Head of caudate nucleus (tissue), 42 donors: Measurements from ENCODE around the gene EIF4G1.
"Not testable (repeated sequence)": the region's sequence is repeated elsewhere in the genome, so short reads cannot be mapped to it uniquely, and the experiment has no call there.

Experiments used
- DNase-seq, 42 donors: peaks; one replicate each; pipeline versions ENCODE4 v3.0.0 to v3.0.0-alpha.2; 2020 to 2021; ENCODE audit warnings: mixed read lengths in 7 of 42
- intact Hi-C: fragments of 100-400 bp; cut with DNase I; formaldehyde crosslinking; loops from one replicate; pipeline ENCODE4 v1.15.0; 2022

EIF4G1 gene

DNA sequence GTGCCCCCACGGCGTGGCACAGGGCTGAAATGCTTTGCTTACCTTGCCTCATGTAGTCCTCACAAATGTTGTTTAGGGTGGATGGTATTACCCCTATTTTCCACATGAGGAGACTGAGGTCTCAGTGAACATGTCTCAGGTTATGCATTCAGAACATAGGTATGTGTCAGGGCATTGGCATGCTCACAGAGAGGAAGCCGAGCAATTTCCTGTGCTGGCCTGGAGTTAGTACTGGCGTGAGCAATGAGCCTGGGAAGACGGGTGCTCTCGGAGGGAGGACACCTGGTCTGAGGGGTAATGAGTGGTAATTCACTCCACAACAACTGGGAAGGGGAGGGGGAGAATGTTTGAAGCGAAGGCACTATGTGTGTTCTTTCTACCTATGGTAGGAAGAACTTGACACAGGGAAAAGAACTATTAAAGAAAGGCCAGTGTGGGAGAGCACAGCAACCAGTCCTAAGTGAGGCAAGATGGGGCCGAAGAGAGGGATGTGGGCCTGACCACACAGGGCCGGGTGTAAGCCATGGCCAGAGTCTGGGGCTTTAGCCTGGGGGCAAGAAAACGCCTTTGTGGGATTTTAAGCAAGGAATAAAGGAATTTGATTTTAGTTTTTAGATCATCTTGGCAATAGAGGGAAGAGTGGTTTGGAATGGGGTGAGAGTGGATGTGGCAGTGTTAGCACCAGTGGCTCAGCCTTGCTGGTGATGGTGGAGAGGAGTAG lies 18.1 kb downstream of the EIF4G1 start:
- intact Hi-C loops = no loop called here
- DNase-seq = no peak

DNA sequence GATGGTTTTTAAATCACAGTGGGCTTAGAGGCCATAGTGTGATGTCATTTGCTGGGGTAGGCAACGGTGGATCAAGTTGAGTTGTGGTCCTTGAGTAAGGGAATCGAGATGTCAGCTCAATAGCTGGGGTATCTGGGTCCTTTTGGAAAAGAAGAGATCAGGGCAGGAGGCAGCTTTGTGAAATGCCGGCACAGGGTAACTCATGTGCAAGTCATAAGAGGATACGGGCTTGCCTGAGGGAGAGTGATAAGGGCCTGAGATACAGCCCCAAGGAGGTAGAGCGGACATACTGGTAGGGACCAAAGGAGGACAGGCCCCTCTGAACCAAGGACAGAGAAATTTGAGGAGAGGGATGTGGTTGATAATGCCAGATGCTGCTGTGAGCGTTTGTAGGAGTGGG lies 18.8 kb downstream of the EIF4G1 start:
- intact Hi-C loops = no loop called here
- DNase-seq = no peak

DNA sequence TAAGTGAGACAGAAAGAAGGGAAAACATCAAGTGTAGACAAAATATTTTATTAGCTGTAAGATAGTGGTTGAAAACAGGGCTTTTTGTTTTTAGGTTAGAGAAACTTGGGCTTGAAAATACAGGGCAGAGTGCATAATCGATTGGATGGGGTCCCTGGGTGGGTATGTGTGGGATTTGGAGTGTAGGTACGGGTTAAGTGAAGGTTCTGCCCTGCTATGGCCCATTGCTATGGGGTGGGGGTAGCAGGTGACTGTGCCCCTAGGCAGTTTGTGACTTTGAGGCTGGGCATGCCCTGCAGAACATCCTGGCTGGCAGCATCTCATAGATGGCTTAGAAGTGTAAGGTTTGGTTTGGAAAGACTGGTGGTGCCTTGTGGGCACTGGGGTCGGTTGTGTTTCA lies 19.3 kb downstream of the EIF4G1 start:
- intact Hi-C loops = no loop called here

DNA sequence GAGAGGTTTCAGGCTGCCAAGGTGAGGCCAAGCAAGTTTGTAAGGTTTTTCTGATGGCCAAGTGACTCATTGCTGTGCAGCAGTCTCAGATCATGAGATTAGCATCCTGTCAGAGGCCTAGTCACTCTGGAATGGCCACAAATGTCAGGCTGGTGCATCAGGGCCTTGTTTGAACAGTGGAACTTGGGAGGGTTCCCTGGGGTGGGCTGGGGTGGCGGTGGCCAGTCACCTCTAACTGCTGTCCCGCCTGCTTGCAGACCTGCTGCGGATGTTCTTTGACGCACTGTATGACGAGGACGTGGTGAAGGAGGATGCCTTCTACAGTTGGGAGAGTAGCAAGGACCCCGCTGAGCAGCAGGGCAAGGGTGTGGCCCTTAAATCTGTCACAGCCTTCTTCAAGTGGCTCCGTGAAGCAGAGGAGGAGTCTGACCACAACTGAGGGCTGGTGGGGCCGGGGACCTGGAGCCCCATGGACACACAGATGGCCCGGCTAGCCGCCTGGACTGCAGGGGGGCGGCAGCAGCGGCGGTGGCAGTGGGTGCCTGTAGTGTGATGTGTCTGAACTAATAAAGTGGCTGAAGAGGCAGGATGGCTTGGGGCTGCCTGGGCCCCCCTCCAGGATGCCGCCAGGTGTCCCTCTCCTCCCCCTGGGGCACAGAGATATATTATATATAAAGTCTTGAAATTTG lies 20.2 kb downstream of the EIF4G1 start:
- DNase-seq = no peak

More for the DNA sequence above, 19.3 kb downstream of the EIF4G1 start:
- DNase-seq = no peak

DNA sequence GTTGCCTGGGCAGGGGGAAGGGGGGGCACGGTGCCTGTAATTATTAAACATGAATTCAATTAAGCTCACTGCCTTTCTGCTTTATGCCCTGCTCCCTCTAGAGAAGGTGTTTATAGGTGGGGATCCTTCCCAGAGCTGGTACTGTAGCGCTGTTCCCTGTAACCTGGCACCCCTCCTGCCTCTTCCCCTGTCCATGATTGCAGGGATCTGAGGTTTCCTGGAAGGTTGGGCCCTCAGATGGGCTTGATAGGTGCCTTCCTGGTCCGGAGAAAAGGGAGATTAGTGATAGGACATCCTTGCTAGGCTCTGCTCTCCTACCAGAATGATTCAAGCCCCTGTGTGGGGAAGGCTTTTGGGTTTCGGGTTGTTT lies 20.9 kb downstream of the EIF4G1 start:
- DNase-seq = no peak
- intact Hi-C loops = no loop called here

More for the DNA sequence above, 20.2 kb downstream of the EIF4G1 start:
- intact Hi-C loops = no loop called here

DNA sequence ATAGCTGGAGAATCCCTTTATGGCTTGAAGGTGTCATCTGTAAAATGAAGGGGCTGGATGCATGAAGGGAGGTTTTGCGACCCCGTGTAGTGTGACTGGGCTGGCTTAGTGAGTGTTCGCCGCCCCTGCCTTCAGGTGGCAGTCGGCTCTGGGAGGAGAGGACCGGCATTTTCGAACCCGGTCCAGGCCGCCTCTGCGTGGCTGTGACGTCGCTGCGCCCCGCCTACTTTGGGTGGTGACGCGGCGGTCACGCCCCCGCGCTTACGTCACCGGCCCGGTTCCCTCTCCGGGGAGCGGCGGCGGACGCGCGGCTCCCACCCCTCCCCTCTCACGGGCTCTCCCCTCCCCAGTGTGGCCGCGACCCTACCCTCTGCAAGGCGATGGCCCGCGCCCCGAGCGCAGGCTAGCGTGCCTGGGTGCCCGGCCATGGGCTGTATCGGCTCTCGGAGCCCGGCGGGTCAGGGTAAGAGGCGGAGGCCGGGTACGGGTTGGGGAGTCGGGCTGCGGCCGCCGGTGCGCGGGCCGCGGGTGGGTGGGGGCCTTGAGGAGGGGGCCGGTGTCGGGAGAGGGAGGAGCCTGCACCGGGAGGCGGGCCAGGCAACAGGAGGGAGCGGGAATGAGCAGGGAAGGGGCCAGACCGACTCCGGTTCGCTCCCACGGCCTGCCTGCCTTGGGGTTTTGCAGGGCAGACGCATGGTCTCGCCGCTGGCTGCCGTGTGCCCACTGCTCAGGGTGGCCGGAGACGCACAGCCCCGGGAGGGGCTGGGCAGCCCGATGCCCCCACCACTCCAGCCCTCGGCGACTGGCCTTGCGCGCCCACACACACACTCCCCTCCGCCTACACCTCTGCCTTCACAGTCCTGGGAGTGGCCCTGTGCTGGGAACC lies 21.5 kb downstream of the EIF4G1 start:
- DNase-seq = peak; percentile 75 to 97 (median 94)

DNA sequence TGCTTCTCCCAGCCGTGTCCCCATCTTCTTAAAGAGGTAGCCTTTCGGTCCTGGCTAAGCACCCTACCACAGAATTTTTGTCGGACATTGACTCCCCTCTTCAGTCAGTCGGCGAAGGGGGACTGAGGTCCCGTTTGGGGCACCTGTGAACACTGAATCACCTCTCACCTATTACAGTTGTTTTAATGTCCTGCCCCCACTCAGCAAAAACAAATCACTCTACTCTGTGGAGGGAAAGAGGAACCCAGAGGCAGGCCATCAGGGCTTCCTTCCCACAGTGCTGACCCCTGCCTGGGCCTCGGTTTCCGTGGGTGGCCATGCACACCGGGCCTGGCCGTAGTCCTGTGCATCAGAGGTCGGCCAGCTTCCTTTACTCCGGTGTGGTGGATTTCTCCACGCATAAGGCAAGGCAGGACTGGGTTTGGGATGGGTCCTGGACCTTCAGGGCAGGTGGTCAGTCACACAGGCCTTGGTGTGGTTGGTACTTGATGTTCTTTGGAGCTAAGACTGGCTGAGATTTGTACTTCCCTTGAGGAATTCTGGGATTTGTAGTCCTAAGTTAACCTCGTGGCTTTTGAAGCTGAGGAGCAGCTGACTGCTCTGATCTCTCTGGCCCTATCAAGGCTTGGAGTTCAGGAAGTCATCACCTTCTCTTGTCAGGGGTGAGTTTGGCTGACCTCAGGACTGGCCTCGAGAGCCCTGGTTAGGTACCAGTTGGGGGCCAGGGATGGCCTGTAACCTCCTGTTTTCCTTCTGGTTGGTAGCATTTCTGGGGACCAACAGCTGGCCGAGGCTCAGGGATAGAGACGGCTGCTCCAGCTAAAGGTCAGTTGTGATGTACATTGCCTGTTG lies 22.4 kb downstream of the EIF4G1 start:
- peak in 22 of 42 donors; percentile 40 to 77 (median 60) for DNase-seq
- intact Hi-C loops = no loop called here

More for the DNA sequence above, 21.5 kb downstream of the EIF4G1 start:
- intact Hi-C loops = no loop called here

DNA sequence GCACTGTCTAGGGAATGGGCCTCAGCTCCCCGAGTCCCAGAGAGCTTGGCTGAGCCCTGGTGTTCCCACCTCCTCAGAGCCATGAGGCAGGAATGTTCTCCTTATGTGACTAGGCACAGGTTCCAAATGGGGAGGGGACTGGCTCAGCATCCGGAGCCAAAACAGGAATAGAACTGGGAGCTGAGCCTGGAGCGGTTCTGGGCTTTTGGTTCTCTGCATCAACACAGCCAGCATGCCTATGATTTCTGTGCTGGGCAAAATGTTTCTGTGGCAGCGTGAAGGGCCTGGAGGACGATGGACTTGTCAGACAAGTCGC lies 23.0 kb downstream of the EIF4G1 start, which contains the start of gene FAM131A:
Gene FAM131A, plus strand, starts transcription at position 202 of the 316 bp plus-strand sequence. Its CDS starts 31 bp downstream, at position 233.
- intact Hi-C loops = no loop called here
- DNase-seq = peak in 32 of 42 donors; percentile 32 to 84 (median 63)

DNA sequence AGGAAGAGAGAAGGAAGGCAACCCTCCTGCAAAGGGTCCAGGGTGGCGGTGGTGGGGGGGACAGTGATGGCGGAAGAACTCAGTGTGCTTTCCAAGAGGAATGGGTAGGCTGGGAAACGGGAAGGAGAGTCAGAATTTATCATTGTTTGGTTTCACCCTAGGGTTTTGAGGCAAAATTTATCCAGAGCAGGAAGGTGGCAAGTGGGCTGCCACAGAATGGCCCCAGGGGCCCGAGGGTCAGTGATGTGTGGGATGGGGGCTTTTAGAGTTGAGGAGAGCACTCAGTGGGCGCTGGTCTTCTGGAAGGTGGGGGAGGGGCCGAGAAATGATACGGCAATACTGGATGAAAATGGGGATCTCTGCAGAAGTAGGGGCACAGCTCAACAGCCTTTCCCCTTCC lies 23.6 kb downstream of the EIF4G1 start:
- DNase-seq = no peak
- intact Hi-C loops = no loop called here

DNA sequence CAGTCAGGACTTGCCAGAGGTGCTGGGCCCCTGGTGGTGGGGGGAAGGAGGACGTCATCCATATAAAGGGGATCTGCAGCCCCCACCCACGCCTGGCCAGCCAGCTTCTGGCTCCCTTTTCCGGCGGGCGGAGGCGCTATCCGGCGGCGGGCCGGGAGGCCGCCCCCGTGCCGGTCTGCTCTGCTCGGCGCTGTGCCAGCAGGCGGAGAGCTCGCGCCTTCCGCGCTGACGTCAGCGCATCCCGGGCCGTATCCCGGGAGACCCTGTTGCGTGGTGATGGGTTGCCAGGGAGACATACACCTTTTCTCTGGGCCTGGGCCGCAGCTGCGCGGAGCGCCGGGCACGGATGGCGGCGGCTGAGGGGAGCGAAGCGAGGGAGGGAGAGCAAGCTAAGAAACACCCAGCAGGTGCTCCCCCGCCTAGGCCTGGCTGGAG lies 24.1 kb downstream of the EIF4G1 start:
- DNase-seq = peak; percentile 73 to 96 (median 90)
- intact Hi-C loops = no loop called here

DNA sequence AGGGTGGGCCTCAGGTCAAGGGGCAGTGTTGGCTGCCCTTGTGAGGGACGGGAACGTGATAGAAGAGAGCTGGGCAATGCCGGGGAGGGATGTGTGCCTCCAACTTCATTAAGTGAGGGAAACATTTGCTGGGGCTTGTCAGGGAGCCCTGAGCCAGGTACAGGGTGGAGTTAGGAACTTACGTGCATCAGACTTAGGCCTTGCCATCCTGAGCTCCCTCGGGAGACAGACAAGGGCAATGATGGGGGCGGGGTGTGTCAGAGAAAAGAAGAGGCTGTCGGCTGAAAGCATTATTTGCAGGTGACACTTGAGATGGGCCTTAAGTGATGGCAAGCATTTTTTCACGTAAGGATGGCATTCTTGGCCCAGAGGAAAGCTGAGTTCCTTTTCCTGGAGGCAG lies 24.6 kb downstream of the EIF4G1 start:
- intact Hi-C loops = no loop called here

DNA sequence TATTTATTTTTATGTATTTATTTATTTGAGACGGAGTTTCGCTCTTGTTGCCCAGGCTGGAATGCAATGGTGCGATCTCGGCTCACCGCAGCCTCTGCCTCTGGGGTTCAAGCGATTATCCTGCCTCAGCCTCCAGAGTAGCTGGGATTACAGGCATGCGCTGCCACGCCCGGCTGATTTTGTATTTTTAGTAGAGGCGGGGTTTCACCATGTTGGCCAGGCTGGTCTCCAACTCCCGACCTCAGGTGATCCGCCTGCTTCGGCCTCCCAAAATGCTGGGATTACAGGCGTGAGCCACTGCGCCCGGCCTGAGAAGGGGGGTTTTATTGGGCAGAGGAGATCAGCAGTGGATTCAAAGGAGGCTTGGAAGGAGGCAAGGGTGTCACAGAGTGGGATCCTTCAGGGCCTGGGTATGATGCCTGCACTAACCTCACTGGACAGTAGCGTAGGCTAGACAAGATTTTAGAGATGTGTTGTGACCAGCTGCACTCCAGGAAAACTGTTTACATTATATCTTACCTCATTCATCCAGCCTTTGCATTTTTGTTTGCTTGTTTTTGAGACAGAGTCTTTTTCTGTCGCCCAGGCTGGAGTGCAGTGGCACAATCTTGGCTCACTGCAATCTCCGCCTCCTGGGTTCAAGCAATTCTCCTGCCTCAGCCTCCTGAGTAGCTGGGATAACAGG lies 25.2 kb downstream of the EIF4G1 start:
- DNase-seq = peak in 16 of 42 donors; percentile 28 to 67 (median 52)
- intact Hi-C loops = not testable (repeated sequence)

More for the DNA sequence above, 24.6 kb downstream of the EIF4G1 start:
- DNase-seq = peak in 7 of 42 donors; percentile 37 to 64 (median 42)

DNA sequence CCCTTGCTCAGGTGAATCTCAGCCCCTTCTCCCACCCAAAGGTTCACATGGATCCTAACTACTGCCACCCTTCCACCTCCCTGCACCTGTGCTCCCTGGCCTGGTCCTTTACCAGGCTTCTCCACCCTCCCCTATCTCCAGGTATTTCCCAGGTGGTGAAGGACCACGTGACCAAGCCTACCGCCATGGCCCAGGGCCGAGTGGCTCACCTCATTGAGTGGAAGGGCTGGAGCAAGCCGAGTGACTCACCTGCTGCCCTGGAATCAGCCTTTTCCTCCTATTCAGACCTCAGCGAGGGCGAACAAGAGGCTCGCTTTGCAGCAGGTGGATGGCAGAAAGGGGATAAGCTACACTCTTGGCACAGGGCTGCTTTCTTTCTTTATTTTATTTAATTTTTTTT lies 27.5 kb downstream of the EIF4G1 start:
- no peak for DNase-seq
- intact Hi-C loops = no loop called here

DNA sequence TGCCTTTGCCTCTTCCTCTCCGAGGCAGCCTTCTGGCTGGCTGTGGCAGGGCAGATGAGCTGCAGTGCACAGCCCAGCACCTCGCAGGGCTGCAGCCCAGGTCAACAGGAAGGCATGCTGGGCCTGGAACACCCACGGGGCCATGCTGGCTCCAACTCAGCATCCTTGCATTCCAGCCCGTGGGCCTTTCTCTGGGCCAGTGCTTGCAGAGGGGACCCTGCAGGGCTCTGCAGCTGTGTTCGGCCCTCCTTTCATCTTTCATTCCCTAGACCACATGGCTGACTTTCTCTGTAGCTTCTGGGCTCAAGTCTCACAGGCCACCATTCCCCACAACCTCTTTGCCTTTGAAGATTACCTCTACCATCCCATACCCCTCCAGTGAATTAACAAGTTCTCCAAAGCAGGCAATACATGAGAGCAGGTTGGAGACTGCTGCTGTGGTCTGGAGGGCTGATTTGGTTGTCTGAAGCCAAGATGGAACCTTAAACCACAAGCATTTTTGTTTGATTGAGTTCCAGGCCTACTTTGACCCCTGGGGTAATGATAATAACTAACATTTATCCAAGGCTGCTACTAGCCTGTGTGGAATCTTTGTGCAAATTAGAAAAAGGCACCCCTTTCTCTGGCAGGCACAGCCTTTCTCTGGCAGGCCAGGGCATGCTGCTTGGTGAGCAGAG lies 28.9 kb downstream of the EIF4G1 start:
- intact Hi-C loops = no loop called here

DNA sequence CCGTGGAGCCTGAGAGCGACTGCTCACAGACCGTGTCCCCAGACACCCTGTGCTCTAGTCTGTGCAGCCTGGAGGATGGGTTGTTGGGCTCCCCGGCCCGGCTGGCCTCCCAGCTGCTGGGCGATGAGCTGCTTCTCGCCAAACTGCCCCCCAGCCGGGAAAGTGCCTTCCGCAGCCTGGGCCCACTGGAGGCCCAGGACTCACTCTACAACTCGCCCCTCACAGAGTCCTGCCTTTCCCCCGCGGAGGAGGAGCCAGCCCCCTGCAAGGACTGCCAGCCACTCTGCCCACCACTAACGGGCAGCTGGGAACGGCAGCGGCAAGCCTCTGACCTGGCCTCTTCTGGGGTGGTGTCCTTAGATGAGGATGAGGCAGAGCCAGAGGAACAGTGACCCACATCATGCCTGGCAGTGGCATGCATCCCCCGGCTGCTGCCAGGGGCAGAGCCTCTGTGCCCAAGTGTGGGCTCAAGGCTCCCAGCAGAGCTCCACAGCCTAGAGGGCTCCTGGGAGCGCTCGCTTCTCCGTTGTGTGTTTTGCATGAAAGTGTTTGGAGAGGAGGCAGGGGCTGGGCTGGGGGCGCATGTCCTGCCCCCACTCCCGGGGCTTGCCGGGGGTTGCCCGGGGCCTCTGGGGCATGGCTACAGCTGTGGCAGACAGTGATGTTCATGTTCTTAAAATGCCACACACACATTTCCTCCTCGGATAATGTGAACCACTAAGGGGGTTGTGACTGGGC lies 30.3 kb downstream of the EIF4G1 start:
- DNase-seq = peak in 1 of 42 donors; percentile 16
- intact Hi-C loops = no loop called here

More for the DNA sequence above, 28.9 kb downstream of the EIF4G1 start:
- no peak for DNase-seq

DNA sequence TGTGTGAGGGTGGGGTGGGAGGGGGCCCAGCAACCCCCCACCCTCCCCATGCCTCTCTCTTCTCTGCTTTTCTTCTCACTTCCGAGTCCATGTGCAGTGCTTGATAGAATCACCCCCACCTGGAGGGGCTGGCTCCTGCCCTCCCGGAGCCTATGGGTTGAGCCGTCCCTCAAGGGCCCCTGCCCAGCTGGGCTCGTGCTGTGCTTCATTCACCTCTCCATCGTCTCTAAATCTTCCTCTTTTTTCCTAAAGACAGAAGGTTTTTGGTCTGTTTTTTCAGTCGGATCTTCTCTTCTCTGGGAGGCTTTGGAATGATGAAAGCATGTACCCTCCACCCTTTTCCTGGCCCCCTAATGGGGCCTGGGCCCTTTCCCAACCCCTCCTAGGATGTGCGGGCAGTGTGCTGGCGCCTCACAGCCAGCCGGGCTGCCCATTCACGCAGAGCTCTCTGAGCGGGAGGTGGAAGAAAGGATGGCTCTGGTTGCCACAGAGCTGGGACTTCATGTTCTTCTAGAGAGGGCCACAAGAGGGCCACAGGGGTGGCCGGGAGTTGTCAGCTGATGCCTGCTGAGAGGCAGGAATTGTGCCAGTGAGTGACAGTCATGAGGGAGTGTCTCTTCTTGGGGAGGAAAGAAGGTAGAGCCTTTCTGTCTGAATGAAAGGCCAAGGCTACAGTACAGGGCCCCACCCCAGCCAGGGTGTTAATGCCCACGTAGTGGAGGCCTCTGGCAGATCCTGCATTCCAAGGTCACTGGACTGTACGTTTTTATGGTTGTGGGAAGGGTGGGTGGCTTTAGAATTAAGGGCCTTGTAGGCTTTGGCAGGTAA lies 31.1 kb downstream of the EIF4G1 start:
- intact Hi-C loops = no loop called here
- DNase-seq = peak; percentile 74 to 96 (median 89)
